GM12878 (cell line): ENCODE data around the gene MBOAT1. TPM values are rescaled to one million over a fixed set of nuclear protein-coding genes. Genes with fewer than 3 reads are reported as not detected.

Experiments
- ATAC-seq: fragments of 200-7000 bp; cut with Tn5 transposase; 3 replicates; pipeline ENCODE4 v1.9.1; 2020; ENCODE audit warnings: mild to moderate bottlenecking, moderate library complexity
- BruUV-seq: library from RNA; stranded (reverse); fragments of 400-500 nt; replicated peaks from 2 replicates; lab custom pipeline; 2021; lab: Mats Ljungman, UMichigan
- CTCF ChIA-PET: fragments of 300-600 bp; sonication (Branson Sonifier 250); formaldehyde crosslinking; extraction: SDS; loops from one replicate; lab custom pipeline; 2021; ENCODE audit warnings: inconsistent platforms; lab: Yijun Ruan, JAX
- POLR2A ChIA-PET: fragments of 350-600 bp; formaldehyde crosslinking; extraction: SDS; loops from one replicate; lab custom pipeline; 2021; ENCODE audit warnings: inconsistent platforms; lab: Charles Lee
- RAD21 ChIA-PET: fragments of 300-600 bp; sonication (Branson Sonifier 250); formaldehyde crosslinking; loops from one replicate; lab custom pipeline; 2023; ENCODE audit warnings: antibody characterized with exemption; ENCODE audit not compliant: unreplicated experiment; lab: Charles Lee
- SMC1A ChIA-PET: fragments of 300-600 bp; sonication (Branson Sonifier 250); formaldehyde crosslinking; loops from one replicate; lab custom pipeline; 2023; ENCODE audit not compliant: unreplicated experiment, uncharacterized antibody; lab: Charles Lee
- DNase-seq: peaks from one replicate; pipeline ENCODE4 v3.0.0-alpha.2; 2011; ENCODE audit warnings: low read depth, low spot score
- FAIRE-seq: peaks from 3 replicates; lab custom pipeline; 2011; peaks lifted over from hg19 to GRCh38; lab: Jason Lieb, UNC
- H2AFZ ChIP-seq: 2 replicates; pipeline ENCODE4 v1.6.0; 2011; ENCODE audit warnings: low read depth, low read length, control low read depth; ENCODE audit not compliant: control insufficient read depth
- H3K27ac ChIP-seq: 2 replicates; pipeline ENCODE4 v1.5.1; 2011; ENCODE audit warnings: control low read depth; ENCODE audit not compliant: control insufficient read depth, insufficient read depth
- H3K27me3 ChIP-seq, 2 experiments: replicated peaks in 1 of 2; 2 replicates each; pipeline versions ENCODE4 v1.6.0 to v1.6.1; 2011; ENCODE audit warnings: low read length in 1 of 2; ENCODE audit not compliant: control insufficient read depth in 2 of 2, insufficient read depth in 2 of 2
- H3K36me3 ChIP-seq, 2 experiments: 2 replicates each; pipeline ENCODE4 v1.5.1; 2011; ENCODE audit warnings: low read length in 1 of 2; ENCODE audit not compliant: control insufficient read depth in 2 of 2, insufficient read depth in 2 of 2
- H3K4me1 ChIP-seq: 2 replicates; pipeline ENCODE4 v1.6.1; 2011; ENCODE audit warnings: mild to moderate bottlenecking, low read length, moderate library complexity, mixed read lengths; ENCODE audit not compliant: control insufficient read depth, insufficient read depth
- H3K4me2 ChIP-seq: 2 replicates; pipeline ENCODE4 v1.6.0; 2011; ENCODE audit warnings: control low read depth; ENCODE audit not compliant: control insufficient read depth, insufficient read depth
- H3K4me3 ChIP-seq: fragments of 200-600 bp; sonication (generic); 2 replicates; pipeline ENCODE4 v1.5.1; 2016
- H3K79me2 ChIP-seq: 2 replicates; pipeline ENCODE4 v1.6.0; 2011; ENCODE audit warnings: low read length; ENCODE audit not compliant: control insufficient read depth, insufficient read depth
- H3K9ac ChIP-seq: 2 replicates; pipeline ENCODE4 v1.8.0; 2011; ENCODE audit warnings: low read length, control low read depth, mixed read lengths; ENCODE audit not compliant: control insufficient read depth, insufficient read depth
- H3K9me3 ChIP-seq: replicated peaks from 3 replicates; pipeline ENCODE4 v1.5.1; 2011; ENCODE audit warnings: mild to moderate bottlenecking, low read length; ENCODE audit not compliant: control insufficient read depth, insufficient read depth
- H4K20me1 ChIP-seq: 2 replicates; pipeline ENCODE4 v1.6.0; 2011; ENCODE audit not compliant: control insufficient read depth, insufficient read depth
- ATF7 ChIP-seq: fragments of 450-650 bp; IDR thresholded peaks from 2 replicates; pipeline ENCODE4 v1.6.1; 2016; ENCODE audit warnings: low read depth, mild to moderate bottlenecking
- BCL3 ChIP-seq: IDR thresholded peaks from 2 replicates; pipeline ENCODE4 v1.6.1; 2011; ENCODE audit warnings: borderline replicate concordance, low read depth, mild to moderate bottlenecking, moderate library complexity, low read length; ENCODE audit not compliant: insufficient read depth, poor library complexity, severe bottlenecking
- BCLAF1 ChIP-seq: fragments of 450-650 bp; IDR thresholded peaks from 2 replicates; pipeline ENCODE4 v1.6.1; 2017; ENCODE audit warnings: antibody characterized with exemption, mild to moderate bottlenecking, moderate library complexity
- PAX8 ChIP-seq: fragments of 450-650 bp; IDR thresholded peaks from 2 replicates; pipeline ENCODE4 v1.6.1; 2017; ENCODE audit warnings: mild to moderate bottlenecking, moderate library complexity
- PKNOX1 ChIP-seq: fragments of 450-650 bp; IDR thresholded peaks from 2 replicates; pipeline ENCODE4 v1.6.1; 2016; ENCODE audit warnings: mild to moderate bottlenecking
- POLR2A ChIP-seq: IDR thresholded peaks from 2 replicates; pipeline ENCODE4 v1.6.1; 2011; ENCODE audit warnings: low read depth, mild to moderate bottlenecking, low read length
- SP1 ChIP-seq: IDR thresholded peaks from one replicate; pipeline ENCODE4 v1.6.1; 2011; ENCODE audit warnings: low read depth, low read length
- SPI1 ChIP-seq: IDR thresholded peaks from 2 replicates; pipeline ENCODE4 v1.6.1; 2011; ENCODE audit warnings: low read depth, mild to moderate bottlenecking, low read length, moderate library complexity, borderline replicate concordance; ENCODE audit not compliant: insufficient read depth
- TBL1XR1 ChIP-seq: IDR thresholded peaks from 2 replicates; pipeline ENCODE4 v1.6.1; 2012; ENCODE audit warnings: low read depth, low read length, improper control_type of control experiment
- WGBS: methylation state at CpG from one replicate; pipeline ENCODE4 v1.1.6; 2016; ENCODE audit warnings: low lambda C conversion rate; ENCODE audit not compliant: insufficient replicate concordance, insufficient coverage; ENCODE audit errors: missing lambda C conversion rate; 5-methylcytosine and 5-hydroxymethylcytosine counted together
- in situ Hi-C: fragments of 300-500 bp; cut with MboI; formaldehyde crosslinking; loops from 9 replicates; pipeline ENCODE4 v1.14.3; 2018; ENCODE audit warnings: mixed read lengths
- intact Hi-C: fragments of 100-400 bp; cut with micrococcal nuclease; formaldehyde crosslinking; loops from one replicate; pipeline ENCODE4 v1.14.2; 2022; ENCODE audit not compliant: unreplicated experiment
- polyA plus RNA-seq, 11 experiments: library from polyadenylated mRNA; depleted of rRNA in 4 of 11; unstranded in 6 of 11; stranded (reverse) in 5 of 11; fragments of >200 nt; fragmentation: Nextera tagmentation in 4 of 11; fragmentation: Illumina TruSeq in 1 of 11; extraction: Ambion mirVana in 4 of 11; extraction: Trizol in 1 of 11; gene quantifications; 1 replicate in 1 of 11; 2 replicates in 10 of 11; pipeline versions ENCODE4 v1.2.1 to v1.2.3, GENCODE V29; 2011 to 2016; ENCODE audit warnings: inconsistent platforms in 2 of 11, missing spikeins in 2 of 11, low read depth in 1 of 11
- total RNA-seq, 4 experiments: library from RNA; depleted of rRNA in 3 of 4; stranded (reverse); fragments of >200 nt in 3 of 4; fragmentation: Illumina TruSeq in 1 of 4; extraction: Trizol in 1 of 4; gene quantifications; 2 replicates each; pipeline versions ENCODE4 v1.2.1 to v1.2.3, GENCODE V29; 2013 to 2021

MBOAT1 gene
- total and polyA plus RNA-seq, 10 of the 15 experiments (the other 5 are each of a cell fraction or from before 2014, with no cell fraction given) = 0.39 to 21.0 (median 11.6) TPM

GRCh38 chr6:20148433-20148832, 63.8 kb downstream of the MBOAT1 start:
- Histone ChIP-seq H2AFZ (no peak overlapping the region), H3K79me2 (no peaks in the 10 kb centered on the region), H3K4me3 (no peak overlapping the region), H3K9me3 (no peaks in the 10 kb centered on the region; the same call in 2 of the 3 replicates), H3K36me3 (no peaks in the 10 kb centered on the region; a peak in 2 of 4 replicates), H3K27ac (no peak overlapping the region), H3K9ac (no peak overlapping the region), H3K27me3 (no peaks in the 10 kb centered on the region), H3K4me2 (no peak overlapping the region), H4K20me1 (no peaks in the 10 kb centered on the region), H3K4me1 (no peaks in the 10 kb centered on the region)
- 51% methylated on average over 4 of the region's 4 CpGs for WGBS
- no TSS peak for BruUV-seq
- no peak for DNase-seq
- in situ Hi-C loops (no loop called here), intact Hi-C loops (no loop called here)
- ChIA-PET CTCF (interaction anchor here (0.7 to 1.4 kb wide), 2 partner anchors 26 to 27 kb away, joined by 3 read pairs; no protein-coding TSS in a partner anchor), SMC1A (no interaction called here), RAD21 (no interaction called here), POLR2A (no interaction called here)
- no peak for ATAC-seq
- FAIRE-seq = no peak
- no peak for TF ChIP-seq BCLAF1
- no peak for TF ChIP-seq PAX8
- TF ChIP-seq TBL1XR1 = no peak
- no peak for TF ChIP-seq POLR2A
- TF ChIP-seq PKNOX1 = no peak
- no peak for TF ChIP-seq SP1
- TF ChIP-seq BCL3 = no peak
- TF ChIP-seq ATF7 = no peak
- TF ChIP-seq SPI1 = no peak
